ENCODE measurements around the gene PNMA1.

DNA sequence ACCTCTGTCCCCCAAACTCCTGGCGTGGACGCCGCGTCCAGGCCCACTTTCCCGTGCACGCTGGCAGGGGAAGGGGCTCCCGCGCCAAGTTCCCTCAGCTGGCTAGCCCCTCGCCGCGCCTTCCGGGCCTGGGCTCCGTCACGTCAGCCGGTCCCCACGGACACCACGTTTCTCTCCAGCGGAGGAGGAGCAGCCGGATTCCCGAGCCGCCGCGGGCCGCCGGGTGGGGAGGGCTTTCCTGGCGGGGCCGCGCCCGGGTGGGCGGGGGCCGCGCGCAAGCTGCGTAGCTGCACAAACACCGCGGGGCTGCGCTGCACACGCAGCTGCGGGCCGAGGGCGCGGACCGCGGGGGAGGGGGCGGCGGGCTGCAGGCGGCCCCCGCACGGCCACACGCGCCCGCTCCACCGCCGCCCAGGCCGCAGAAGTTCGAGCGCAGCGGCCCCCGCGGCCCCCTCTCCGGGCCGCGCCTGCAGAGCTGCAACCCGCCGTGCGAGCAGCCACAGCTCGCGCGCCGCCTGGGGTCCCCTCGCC, 45.1 kb upstream of the PNMA1 start:
- TF ChIP-seq, protein P1, sequence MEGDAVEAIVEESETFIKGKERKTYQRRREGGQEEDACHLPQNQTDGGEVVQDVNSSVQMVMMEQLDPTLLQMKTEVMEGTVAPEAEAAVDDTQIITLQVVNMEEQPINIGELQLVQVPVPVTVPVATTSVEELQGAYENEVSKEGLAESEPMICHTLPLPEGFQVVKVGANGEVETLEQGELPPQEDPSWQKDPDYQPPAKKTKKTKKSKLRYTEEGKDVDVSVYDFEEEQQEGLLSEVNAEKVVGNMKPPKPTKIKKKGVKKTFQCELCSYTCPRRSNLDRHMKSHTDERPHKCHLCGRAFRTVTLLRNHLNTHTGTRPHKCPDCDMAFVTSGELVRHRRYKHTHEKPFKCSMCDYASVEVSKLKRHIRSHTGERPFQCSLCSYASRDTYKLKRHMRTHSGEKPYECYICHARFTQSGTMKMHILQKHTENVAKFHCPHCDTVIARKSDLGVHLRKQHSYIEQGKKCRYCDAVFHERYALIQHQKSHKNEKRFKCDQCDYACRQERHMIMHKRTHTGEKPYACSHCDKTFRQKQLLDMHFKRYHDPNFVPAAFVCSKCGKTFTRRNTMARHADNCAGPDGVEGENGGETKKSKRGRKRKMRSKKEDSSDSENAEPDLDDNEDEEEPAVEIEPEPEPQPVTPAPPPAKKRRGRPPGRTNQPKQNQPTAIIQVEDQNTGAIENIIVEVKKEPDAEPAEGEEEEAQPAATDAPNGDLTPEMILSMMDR (IDR thresholded peaks at IDR 0.05): no peak
- TF ChIP-seq EZH2 (IDR thresholded peaks at IDR 0.05): peak; percentile 81

Data from neural progenitor cell (in vitro differentiated cells).